OCI-LY1 (cell line): Measurements from ENCODE around the gene IL4.

ENCODE experiments used
- EZH2 ChIP-seq: fragments of 200-600 bp; sonication (generic), shearing (Covaris generic); IDR thresholded peaks from 2 replicates; pipeline ENCODE4 v1.8.0; 2017; ENCODE audit warnings: borderline replicate concordance, mixed run types, mild to moderate bottlenecking, antibody characterized with exemption, low read length, moderate library complexity, mixed read lengths
- TF ChIP-seq, protein P1 (sequence below): fragments of 200-600 bp; sonication (generic), shearing (Covaris generic); IDR thresholded peaks from 2 replicates; pipeline ENCODE4 v1.5.1; 2017; ENCODE audit warnings: mild to moderate bottlenecking, antibody characterized with exemption, low read length, moderate library complexity, mixed read lengths

DNA sequence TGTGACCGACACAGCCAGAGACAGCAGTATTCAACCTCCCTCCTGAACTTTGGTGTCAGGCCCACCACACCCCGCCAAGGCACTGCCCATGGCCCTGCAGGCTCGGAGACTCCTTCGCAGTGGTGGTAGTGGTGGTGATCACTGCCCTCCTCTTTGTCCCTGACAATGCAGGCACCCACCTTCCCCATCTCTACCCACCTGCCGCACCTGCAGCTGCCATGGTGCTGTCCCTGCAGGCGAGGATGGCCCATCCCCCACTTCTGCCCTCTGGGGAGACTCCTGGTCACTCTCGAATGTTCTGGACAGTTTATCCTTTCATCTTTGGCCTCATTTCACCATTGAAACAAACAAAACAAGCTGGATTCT is 4.4 kb upstream of the IL4 start:
- TF ChIP-seq, protein P1, sequence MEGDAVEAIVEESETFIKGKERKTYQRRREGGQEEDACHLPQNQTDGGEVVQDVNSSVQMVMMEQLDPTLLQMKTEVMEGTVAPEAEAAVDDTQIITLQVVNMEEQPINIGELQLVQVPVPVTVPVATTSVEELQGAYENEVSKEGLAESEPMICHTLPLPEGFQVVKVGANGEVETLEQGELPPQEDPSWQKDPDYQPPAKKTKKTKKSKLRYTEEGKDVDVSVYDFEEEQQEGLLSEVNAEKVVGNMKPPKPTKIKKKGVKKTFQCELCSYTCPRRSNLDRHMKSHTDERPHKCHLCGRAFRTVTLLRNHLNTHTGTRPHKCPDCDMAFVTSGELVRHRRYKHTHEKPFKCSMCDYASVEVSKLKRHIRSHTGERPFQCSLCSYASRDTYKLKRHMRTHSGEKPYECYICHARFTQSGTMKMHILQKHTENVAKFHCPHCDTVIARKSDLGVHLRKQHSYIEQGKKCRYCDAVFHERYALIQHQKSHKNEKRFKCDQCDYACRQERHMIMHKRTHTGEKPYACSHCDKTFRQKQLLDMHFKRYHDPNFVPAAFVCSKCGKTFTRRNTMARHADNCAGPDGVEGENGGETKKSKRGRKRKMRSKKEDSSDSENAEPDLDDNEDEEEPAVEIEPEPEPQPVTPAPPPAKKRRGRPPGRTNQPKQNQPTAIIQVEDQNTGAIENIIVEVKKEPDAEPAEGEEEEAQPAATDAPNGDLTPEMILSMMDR, result no peak
- TF ChIP-seq EZH2, result no peak
